H9 (cell line): Measurements from ENCODE around the gene SULT1E1. TPM values are rescaled to one million over a fixed set of nuclear protein-coding genes. Genes with fewer than 3 reads are reported as not detected.

ENCODE experiments used
- DNase-seq: peaks from one replicate; pipeline ENCODE4 v3.0.0-alpha.2; 2017
- H2AFZ ChIP-seq: one replicate; pipeline ENCODE4 v1.6.1; 2013; ENCODE audit warnings: mild to moderate bottlenecking, low read length, control low read depth, moderate library complexity
- H2AK5ac ChIP-seq: 2 replicates; pipeline ENCODE4 v1.6.1; 2013; ENCODE audit warnings: low read length, control low read depth, mixed read lengths; ENCODE audit not compliant: insufficient read length
- H2BK120ac ChIP-seq: one replicate; pipeline ENCODE4 v1.6.1; 2013; ENCODE audit warnings: low read depth, mild to moderate bottlenecking, low read length, control low read depth, inconsistent platforms; ENCODE audit not compliant: poor library complexity, severe bottlenecking
- H2BK12ac ChIP-seq: 2 replicates; pipeline ENCODE4 v1.6.1; 2013; ENCODE audit warnings: low read length, control low read depth, mixed read lengths, low read depth; ENCODE audit not compliant: insufficient read length
- H2BK15ac ChIP-seq: 2 replicates; pipeline ENCODE4 v1.6.1; 2013; ENCODE audit warnings: low read depth, low read length, control low read depth
- H2BK20ac ChIP-seq: one replicate; pipeline ENCODE4 v1.6.1; 2013; ENCODE audit warnings: low read depth, mild to moderate bottlenecking, low read length, control low read depth, inconsistent platforms; ENCODE audit not compliant: poor library complexity, severe bottlenecking
- H2BK5ac ChIP-seq: 2 replicates; pipeline ENCODE4 v1.6.1; 2013; ENCODE audit warnings: low read length, control low read depth, mixed read lengths; ENCODE audit not compliant: insufficient read length
- H3K14ac ChIP-seq: 2 replicates; pipeline ENCODE4 v1.6.1; 2013; ENCODE audit warnings: low read length, control low read depth; ENCODE audit not compliant: insufficient read depth
- H3K18ac ChIP-seq: 2 replicates; pipeline ENCODE4 v1.6.1; 2013; ENCODE audit warnings: low read depth, mild to moderate bottlenecking, mixed read lengths, low read length, control low read depth; ENCODE audit not compliant: insufficient read length
- H3K23ac ChIP-seq: 2 replicates; pipeline ENCODE4 v1.6.1; 2013; ENCODE audit warnings: low read length, control low read depth, mixed read lengths, low read depth; ENCODE audit not compliant: insufficient read length
- H3K23me2 ChIP-seq: 2 replicates; pipeline ENCODE4 v1.6.1; 2013; ENCODE audit warnings: low read depth, mild to moderate bottlenecking, mixed read lengths, low read length, control low read depth; ENCODE audit not compliant: insufficient read length, poor library complexity, severe bottlenecking
- H3K27ac ChIP-seq: 2 replicates; pipeline ENCODE4 v1.5.1; 2013; ENCODE audit warnings: low read length, control low read depth, mixed read lengths, low read depth; ENCODE audit not compliant: insufficient read length
- H3K27me3 ChIP-seq: 2 replicates; pipeline ENCODE4 v1.6.1; 2013; ENCODE audit warnings: low read length, control low read depth, inconsistent platforms; ENCODE audit not compliant: insufficient read depth
- H3K4ac ChIP-seq: 2 replicates; pipeline ENCODE4 v1.6.1; 2013; ENCODE audit warnings: low read depth, mild to moderate bottlenecking, control low read depth, inconsistent platforms, low read length, moderate library complexity
- H3K4me1 ChIP-seq: 2 replicates; pipeline ENCODE4 v1.6.1; 2013; ENCODE audit warnings: low read length, control low read depth, inconsistent platforms; ENCODE audit not compliant: insufficient read depth
- H3K4me2 ChIP-seq: 2 replicates; pipeline ENCODE4 v1.6.1; 2013; ENCODE audit warnings: low read length, control low read depth, mixed read lengths; ENCODE audit not compliant: insufficient read length, insufficient read depth
- H3K56ac ChIP-seq: 2 replicates; pipeline ENCODE4 v1.6.1; 2013; ENCODE audit warnings: low read depth, mild to moderate bottlenecking, mixed read lengths, low read length, control low read depth; ENCODE audit not compliant: insufficient read length
- H3K79me1 ChIP-seq: 2 replicates; pipeline ENCODE4 v1.6.1; 2013; ENCODE audit warnings: low read depth, mild to moderate bottlenecking, moderate library complexity, low read length, control low read depth, inconsistent platforms; ENCODE audit not compliant: insufficient read depth, poor library complexity, severe bottlenecking
- H3K79me2 ChIP-seq: 2 replicates; pipeline ENCODE4 v1.6.1; 2013; ENCODE audit warnings: low read length, control low read depth, inconsistent platforms; ENCODE audit not compliant: insufficient read depth
- H3K9ac ChIP-seq: 2 replicates; pipeline ENCODE4 v1.6.1; 2013; ENCODE audit warnings: low read length, control low read depth, mixed read lengths; ENCODE audit not compliant: insufficient read length; ENCODE audit errors: extremely low read depth
- H3K9me3 ChIP-seq: one replicate; pipeline ENCODE4 v1.6.1; 2013; ENCODE audit warnings: low read depth, low read length, inconsistent platforms; ENCODE audit not compliant: control insufficient read depth
- H3T11ph ChIP-seq: one replicate; pipeline ENCODE4 v1.6.1; 2013; ENCODE audit warnings: mild to moderate bottlenecking, low read length, control low read depth, inconsistent platforms
- H4K20me1 ChIP-seq: one replicate; pipeline ENCODE4 v1.6.1; 2013; ENCODE audit not compliant: control insufficient read depth, insufficient read length, insufficient read depth
- H4K5ac ChIP-seq: 2 replicates; pipeline ENCODE4 v1.6.1; 2013; ENCODE audit warnings: low read depth, mild to moderate bottlenecking, mixed read lengths, low read length, control low read depth; ENCODE audit not compliant: insufficient read length
- H4K8ac ChIP-seq: replicated peaks from 2 replicates; pipeline ENCODE4 v1.6.1; 2013; ENCODE audit warnings: low read length, control low read depth, mixed read lengths, low read depth; ENCODE audit not compliant: insufficient read length
- H4K91ac ChIP-seq: 2 replicates; pipeline ENCODE4 v1.6.1; 2013; ENCODE audit warnings: low read depth, mild to moderate bottlenecking, moderate library complexity, mixed read lengths, low read length, control low read depth; ENCODE audit not compliant: insufficient read length
- H3K27ac Mint-ChIP-seq, 3 experiments: 2 replicates in 2 of 3; 3 replicates in 1 of 3; pipeline ENCODE4 v1.8.0; 2020 to 2021; ENCODE audit warnings: mixed read lengths in 3 of 3, mild to moderate bottlenecking in 1 of 3, moderate library complexity in 1 of 3
- H3K27me3 Mint-ChIP-seq: 2 replicates; pipeline ENCODE4 v1.8.0; 2021; ENCODE audit warnings: low read depth, mild to moderate bottlenecking, moderate library complexity, mixed read lengths
- H3K36me3 Mint-ChIP-seq, 3 experiments: 2 replicates in 2 of 3; 3 replicates in 1 of 3; pipeline ENCODE4 v1.8.0; 2020 to 2021; ENCODE audit warnings: low read depth in 3 of 3, mixed read lengths in 3 of 3; ENCODE audit not compliant: insufficient read depth in 1 of 3
- H3K4me1 Mint-ChIP-seq, 2 experiments: 2 replicates each; pipeline ENCODE4 v1.8.0; 2020; ENCODE audit warnings: mixed read lengths in 2 of 2
- H3K4me3 Mint-ChIP-seq, 2 experiments: 2 replicates in 1 of 2; 3 replicates in 1 of 2; pipeline ENCODE4 v1.8.0; 2020 to 2021; ENCODE audit warnings: mild to moderate bottlenecking in 2 of 2, mixed read lengths in 2 of 2, moderate library complexity in 1 of 2
- H3K9me3 Mint-ChIP-seq, 2 experiments: 2 replicates in 1 of 2; 3 replicates in 1 of 2; pipeline ENCODE4 v1.8.0; 2020; ENCODE audit warnings: mild to moderate bottlenecking in 2 of 2, mixed read lengths in 2 of 2, moderate library complexity in 1 of 2
- WGBS: extraction: QIAGEN DNeasy Blood & Tissue Kit; methylation state at CpG from one replicate; pipeline ENCODE4 v1.1.7; 2013; ENCODE audit warnings: missing lambda C conversion rate, low lambda C conversion rate, mixed read lengths; ENCODE audit not compliant: insufficient read length; ENCODE audit errors: extremely low coverage; 5-methylcytosine and 5-hydroxymethylcytosine counted together
- total RNA-seq: library from RNA; stranded (reverse); gene quantifications from 2 replicates; pipeline ENCODE4 v1.2.1, GENCODE V29; 2021
- TF ChIP-seq, protein P1 (sequence below): fragments of 200-600 bp; sonication (generic); conservative IDR thresholded peaks from 3 replicates; pipeline ENCODE4 v1.8.0; 2021; ENCODE audit warnings: antibody characterized with exemption, mild to moderate bottlenecking

SULT1E1 gene
- total RNA-seq, 1 experiment from 2014 or later: not detected

DNA sequence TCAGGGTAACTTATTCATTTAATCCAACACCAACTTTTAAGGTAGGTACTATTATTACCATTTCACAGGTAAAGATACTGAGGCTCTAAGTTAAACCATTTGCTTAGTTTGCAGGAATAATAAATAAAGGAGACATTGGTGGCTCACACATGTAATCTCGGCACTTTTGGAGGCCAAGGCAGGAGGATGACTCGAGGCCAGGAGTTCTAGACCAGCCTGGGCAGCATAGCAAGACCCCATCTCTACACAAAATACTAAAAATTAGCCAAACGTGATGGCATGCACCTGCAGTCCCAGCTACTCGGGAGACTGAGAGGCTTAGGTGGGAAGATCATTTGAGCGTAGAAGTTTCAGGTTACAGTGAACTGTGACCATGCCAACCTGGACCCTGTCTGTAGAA lies 37.7 kb downstream of the SULT1E1 start:
- Histone ChIP-seq H2AFZ (no peak overlapping the region), H3K18ac (no peak overlapping the region), H3T11ph (no peak overlapping the region), H4K5ac (no peak overlapping the region), H2BK12ac (no peak overlapping the region), H3K56ac (no peak overlapping the region), H3K9ac (no peak overlapping the region), H3K4ac (no peak overlapping the region), H2BK120ac (no peak overlapping the region), H3K9me3 (no peaks in the 10 kb centered on the region), H4K8ac (no peak overlapping the region), H3K14ac (no peak overlapping the region), H4K91ac (no peak overlapping the region), H3K4me1 (no peaks in the 10 kb centered on the region), H3K79me2 (no peaks in the 10 kb centered on the region), H2BK20ac (no peak overlapping the region), H2AK5ac (no peak overlapping the region), H3K27ac (no peak overlapping the region), H3K4me2 (no peak overlapping the region), H3K23ac (no peak overlapping the region), H3K23me2 (no peaks in the 10 kb centered on the region), H4K20me1 (no peaks in the 10 kb centered on the region), H3K79me1 (no peaks in the 10 kb centered on the region), H2BK5ac (no peak overlapping the region), H2BK15ac (no peak overlapping the region), H3K27me3 (no peaks in the 10 kb centered on the region)
- Mint-ChIP-seq H3K4me3 (no peak overlapping the region), H3K9me3 (no peaks in the 10 kb centered on the region; a peak in 1 of 5 replicates), H3K36me3 (no peaks in the 10 kb centered on the region; a peak in 1 of 7 replicates), H3K4me1 (peaks cover 7 to 11% of the 10 kb centered on the region in 2 experiments), H3K27ac (no peak overlapping the region), H3K27me3 (no peaks in the 10 kb centered on the region)
- no peak for DNase-seq
- no CpG with 5 or more reads among the region's 5 CpGs for WGBS
- TF ChIP-seq, protein P1, sequence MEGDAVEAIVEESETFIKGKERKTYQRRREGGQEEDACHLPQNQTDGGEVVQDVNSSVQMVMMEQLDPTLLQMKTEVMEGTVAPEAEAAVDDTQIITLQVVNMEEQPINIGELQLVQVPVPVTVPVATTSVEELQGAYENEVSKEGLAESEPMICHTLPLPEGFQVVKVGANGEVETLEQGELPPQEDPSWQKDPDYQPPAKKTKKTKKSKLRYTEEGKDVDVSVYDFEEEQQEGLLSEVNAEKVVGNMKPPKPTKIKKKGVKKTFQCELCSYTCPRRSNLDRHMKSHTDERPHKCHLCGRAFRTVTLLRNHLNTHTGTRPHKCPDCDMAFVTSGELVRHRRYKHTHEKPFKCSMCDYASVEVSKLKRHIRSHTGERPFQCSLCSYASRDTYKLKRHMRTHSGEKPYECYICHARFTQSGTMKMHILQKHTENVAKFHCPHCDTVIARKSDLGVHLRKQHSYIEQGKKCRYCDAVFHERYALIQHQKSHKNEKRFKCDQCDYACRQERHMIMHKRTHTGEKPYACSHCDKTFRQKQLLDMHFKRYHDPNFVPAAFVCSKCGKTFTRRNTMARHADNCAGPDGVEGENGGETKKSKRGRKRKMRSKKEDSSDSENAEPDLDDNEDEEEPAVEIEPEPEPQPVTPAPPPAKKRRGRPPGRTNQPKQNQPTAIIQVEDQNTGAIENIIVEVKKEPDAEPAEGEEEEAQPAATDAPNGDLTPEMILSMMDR: no peak
